Upper lobe of right lung (tissue), 1 donor: Measurements from ENCODE around the gene SERPINE3. TPM values are rescaled to one million over a fixed set of nuclear protein-coding genes. Genes with fewer than 3 reads are reported as not detected.

Source experiments
- ATAC-seq: fragments of 200-7000 bp; cut with Tn5 transposase; one replicate; pipeline ENCODE4 v1.9.1; 2020; ENCODE audit warnings: mild to moderate bottlenecking, moderate library complexity
- DNase-seq: peaks from one replicate; pipeline ENCODE4 v3.0.0-alpha.2; 2020
- H3K27ac ChIP-seq: fragments of 200-600 bp; one replicate; pipeline ENCODE4 v1.8.0; 2022
- H3K27me3 ChIP-seq: fragments of 200-600 bp; one replicate; pipeline ENCODE4 v1.8.0; 2022; ENCODE audit warnings: mild to moderate bottlenecking
- H3K36me3 ChIP-seq: fragments of 200-600 bp; one replicate; pipeline ENCODE4 v1.8.0; 2022
- H3K4me1 ChIP-seq: fragments of 200-600 bp; one replicate; pipeline ENCODE4 v1.8.0; 2022
- H3K4me3 ChIP-seq: fragments of 200-600 bp; one replicate; pipeline ENCODE4 v1.8.0; 2022; ENCODE audit warnings: mild to moderate bottlenecking
- H3K9me3 ChIP-seq: fragments of 200-600 bp; one replicate; pipeline ENCODE4 v1.8.0; 2022
- intact Hi-C: fragments of 100-400 bp; cut with DNase I; formaldehyde crosslinking; loops from one replicate; pipeline ENCODE4 v1.11.0; 2022
- total RNA-seq: library from RNA; stranded (reverse); fragmentation: NEBNext Ultra II Directional; extraction: Animal tissue kit (Norgen Biotek cat#: 25700); gene quantifications from one replicate; pipeline ENCODE4 v1.2.1, GENCODE V29; 2021
- TF ChIP-seq, protein P1 (sequence below): fragments of 200-600 bp; IDR thresholded peaks from one replicate; pipeline ENCODE4 v1.8.0; 2022; ENCODE audit warnings: antibody characterized with exemption
- donor health status: DM: no; HTN: yes; CAD: no; lungs with severe emphysema.

The SERPINE3 gene
- total RNA-seq, 1 donor from 2014 or later: not detected

DNA sequence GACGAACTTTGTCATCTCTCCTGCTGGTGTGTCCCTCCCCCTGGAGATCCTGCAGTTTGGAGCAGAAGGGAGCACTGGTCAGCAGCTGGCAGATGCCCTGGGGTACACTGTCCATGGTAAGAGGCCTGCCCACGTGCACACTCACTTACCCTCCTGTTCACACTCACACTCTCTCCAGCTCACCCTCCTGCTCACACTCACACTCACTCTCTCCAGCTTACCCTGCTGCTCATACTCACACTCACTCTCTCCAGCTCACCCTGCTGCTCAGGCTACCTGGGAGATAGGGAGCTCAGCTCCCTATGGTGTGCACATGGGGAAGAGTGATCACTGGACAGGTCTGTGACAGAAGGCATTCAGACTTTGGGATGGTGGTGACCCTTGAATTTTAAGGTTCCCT lies 1.7 kb downstream of the SERPINE3 start:
- intact Hi-C loops: no loop called here
- H3K27ac ChIP-seq: no peak overlapping the region
- no peaks in the 10 kb centered on the region for H3K27me3 ChIP-seq
- no peaks in the 10 kb centered on the region for H3K4me1 ChIP-seq
- H3K36me3 ChIP-seq: no peaks in the 10 kb centered on the region
- H3K9me3 ChIP-seq: no peaks in the 10 kb centered on the region
- TF ChIP-seq, protein P1, sequence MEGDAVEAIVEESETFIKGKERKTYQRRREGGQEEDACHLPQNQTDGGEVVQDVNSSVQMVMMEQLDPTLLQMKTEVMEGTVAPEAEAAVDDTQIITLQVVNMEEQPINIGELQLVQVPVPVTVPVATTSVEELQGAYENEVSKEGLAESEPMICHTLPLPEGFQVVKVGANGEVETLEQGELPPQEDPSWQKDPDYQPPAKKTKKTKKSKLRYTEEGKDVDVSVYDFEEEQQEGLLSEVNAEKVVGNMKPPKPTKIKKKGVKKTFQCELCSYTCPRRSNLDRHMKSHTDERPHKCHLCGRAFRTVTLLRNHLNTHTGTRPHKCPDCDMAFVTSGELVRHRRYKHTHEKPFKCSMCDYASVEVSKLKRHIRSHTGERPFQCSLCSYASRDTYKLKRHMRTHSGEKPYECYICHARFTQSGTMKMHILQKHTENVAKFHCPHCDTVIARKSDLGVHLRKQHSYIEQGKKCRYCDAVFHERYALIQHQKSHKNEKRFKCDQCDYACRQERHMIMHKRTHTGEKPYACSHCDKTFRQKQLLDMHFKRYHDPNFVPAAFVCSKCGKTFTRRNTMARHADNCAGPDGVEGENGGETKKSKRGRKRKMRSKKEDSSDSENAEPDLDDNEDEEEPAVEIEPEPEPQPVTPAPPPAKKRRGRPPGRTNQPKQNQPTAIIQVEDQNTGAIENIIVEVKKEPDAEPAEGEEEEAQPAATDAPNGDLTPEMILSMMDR: no peak
- ATAC-seq (peak; percentile 28), DNase-seq (no peak)
- H3K4me3 ChIP-seq: no peak overlapping the region

DNA sequence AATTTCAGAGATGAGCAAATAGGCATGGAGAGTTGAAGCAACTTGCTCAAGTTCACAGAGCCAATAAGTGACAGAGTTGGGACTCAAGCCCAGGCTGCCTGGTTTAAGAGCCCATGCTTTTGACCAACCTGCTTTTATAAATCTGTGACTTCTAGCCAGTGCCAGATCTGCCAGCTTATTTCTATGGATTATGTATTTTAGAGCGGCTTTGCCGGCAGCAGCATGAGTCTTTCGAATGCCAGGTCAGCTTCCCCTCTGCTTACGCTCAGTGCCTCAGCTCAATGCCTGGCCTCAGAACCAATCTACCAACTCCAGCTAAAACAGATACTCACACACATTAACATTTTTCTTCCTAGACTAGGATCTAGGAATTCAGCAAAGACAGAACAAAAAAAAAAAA lies 2.3 kb downstream of the SERPINE3 start:
- intact Hi-C loops: no loop called here
- H3K9me3 ChIP-seq: no peaks in the 10 kb centered on the region
- H3K36me3 ChIP-seq: no peaks in the 10 kb centered on the region
- H3K27me3 ChIP-seq: no peaks in the 10 kb centered on the region
- TF ChIP-seq, protein P1: no peak
- DNase-seq: no peak
- no peaks in the 10 kb centered on the region for H3K4me1 ChIP-seq
- no peak overlapping the region for H3K4me3 ChIP-seq
- ATAC-seq: no peak
- H3K27ac ChIP-seq: no peak overlapping the region

DNA sequence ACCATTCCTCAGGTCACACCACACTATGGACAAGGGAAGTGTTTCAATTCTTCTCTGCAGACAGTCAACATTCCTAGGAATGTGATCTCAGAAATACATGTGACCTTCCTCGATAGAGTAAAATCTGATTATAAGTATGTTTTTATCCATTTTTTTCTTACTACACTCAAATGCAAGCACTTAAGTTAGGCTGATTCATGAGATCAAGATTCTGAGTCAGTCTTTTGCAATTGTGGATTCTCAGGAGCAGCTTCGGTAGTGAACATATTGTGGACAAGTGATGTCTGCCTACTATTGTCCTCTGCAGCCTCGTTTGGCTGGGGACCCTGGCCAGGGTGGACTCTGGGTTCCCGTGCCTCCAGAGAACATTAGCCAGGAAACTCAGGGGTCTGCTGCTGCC lies 3.2 kb downstream of the SERPINE3 start:
- intact Hi-C loops: no loop called here
- H3K9me3 ChIP-seq: no peaks in the 10 kb centered on the region
- H3K4me3 ChIP-seq: no peak overlapping the region
- no peak for DNase-seq
- TF ChIP-seq, protein P1: no peak
- no peaks in the 10 kb centered on the region for H3K36me3 ChIP-seq
- no peaks in the 10 kb centered on the region for H3K27me3 ChIP-seq
- H3K4me1 ChIP-seq: no peaks in the 10 kb centered on the region
- H3K27ac ChIP-seq: no peak overlapping the region
- no peak for ATAC-seq

DNA sequence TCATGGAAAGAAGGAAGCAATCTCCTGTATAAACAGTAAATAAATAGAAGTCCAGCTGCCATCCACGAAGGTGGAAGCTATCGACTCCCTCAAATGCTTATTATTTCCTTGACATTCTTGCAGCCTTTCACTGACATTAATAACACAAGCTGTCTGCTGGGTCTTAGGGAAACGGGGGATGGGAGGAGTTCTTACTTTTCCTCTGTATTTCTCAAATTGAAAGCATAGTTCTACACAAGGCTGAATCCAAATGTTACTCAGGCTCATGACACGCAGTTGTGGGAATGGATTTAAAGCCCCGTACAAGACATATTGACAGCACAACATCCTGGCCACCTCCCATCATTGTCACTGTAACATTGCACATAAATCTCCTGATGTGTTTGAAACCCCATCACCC lies 4.0 kb downstream of the SERPINE3 start:
- Histone ChIP-seq H3K4me3 (no peak overlapping the region), H3K4me1 (no peaks in the 10 kb centered on the region)
- intact Hi-C loops: no loop called here

DNA sequence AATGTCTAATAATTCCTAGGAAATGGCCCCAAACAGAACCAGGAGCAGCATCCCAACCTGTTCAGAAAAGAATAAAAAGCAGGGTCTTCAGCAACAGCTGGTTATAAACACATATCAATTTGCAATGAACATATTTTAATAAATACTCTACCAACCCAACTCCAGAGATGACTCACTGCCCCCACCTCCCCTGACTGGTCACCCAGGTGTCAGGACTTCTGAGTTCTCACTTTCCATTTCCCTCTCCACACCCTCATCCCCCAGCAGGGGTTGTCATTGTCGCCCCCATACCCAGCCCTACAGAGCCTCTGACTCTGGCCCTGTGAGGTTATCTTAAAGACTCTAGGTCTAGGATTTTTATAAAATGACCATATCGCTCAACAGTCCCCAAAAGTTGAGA lies 6.9 kb downstream of the SERPINE3 start:
- TF ChIP-seq, protein P1: no peak
- no peak for ATAC-seq
- Histone ChIP-seq H3K4me1 (no peaks in the 10 kb centered on the region), H3K4me3 (no peak overlapping the region), H3K9me3 (no peaks in the 10 kb centered on the region), H3K36me3 (no peaks in the 10 kb centered on the region), H3K27me3 (no peaks in the 10 kb centered on the region), H3K27ac (no peak overlapping the region)
- no peak for DNase-seq
- intact Hi-C loops: no loop called here

More for the DNA sequence above, 4.0 kb downstream of the SERPINE3 start:
- DNase-seq (no peak), ATAC-seq (no peak)
- Histone ChIP-seq H3K9me3 (no peaks in the 10 kb centered on the region), H3K36me3 (no peaks in the 10 kb centered on the region), H3K27ac (no peak overlapping the region), H3K27me3 (no peaks in the 10 kb centered on the region)
- TF ChIP-seq, protein P1: no peak

DNA sequence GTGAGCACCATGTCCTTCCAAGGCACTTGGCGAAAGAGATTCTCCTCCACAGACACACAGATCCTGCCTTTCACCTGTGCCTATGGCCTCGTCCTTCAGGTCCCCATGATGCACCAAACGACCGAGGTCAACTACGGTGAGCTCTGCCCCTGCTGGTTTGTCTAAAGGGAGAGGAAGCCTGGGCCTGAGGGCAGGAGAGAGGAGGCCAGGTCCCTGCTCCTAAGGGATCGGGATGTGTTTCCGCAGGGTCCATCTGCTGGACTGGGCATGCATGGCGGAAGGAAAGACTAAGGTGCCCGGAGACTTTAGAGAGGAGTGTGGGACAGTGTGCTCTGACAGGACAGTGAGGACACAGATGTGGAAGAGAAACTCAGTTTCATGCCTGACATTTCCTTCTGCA lies 7.6 kb downstream of the SERPINE3 start:
- intact Hi-C loops: no loop called here
- no peaks in the 10 kb centered on the region for H3K36me3 ChIP-seq
- ATAC-seq (no peak), DNase-seq (no peak)
- TF ChIP-seq, protein P1: no peak
- H3K4me1 ChIP-seq: no peaks in the 10 kb centered on the region
- no peak overlapping the region for H3K4me3 ChIP-seq
- H3K27me3 ChIP-seq: no peaks in the 10 kb centered on the region
- H3K9me3 ChIP-seq: no peaks in the 10 kb centered on the region
- no peak overlapping the region for H3K27ac ChIP-seq
